Measurements from ENCODE around the gene SRCAP.

The SRCAP gene

DNA sequence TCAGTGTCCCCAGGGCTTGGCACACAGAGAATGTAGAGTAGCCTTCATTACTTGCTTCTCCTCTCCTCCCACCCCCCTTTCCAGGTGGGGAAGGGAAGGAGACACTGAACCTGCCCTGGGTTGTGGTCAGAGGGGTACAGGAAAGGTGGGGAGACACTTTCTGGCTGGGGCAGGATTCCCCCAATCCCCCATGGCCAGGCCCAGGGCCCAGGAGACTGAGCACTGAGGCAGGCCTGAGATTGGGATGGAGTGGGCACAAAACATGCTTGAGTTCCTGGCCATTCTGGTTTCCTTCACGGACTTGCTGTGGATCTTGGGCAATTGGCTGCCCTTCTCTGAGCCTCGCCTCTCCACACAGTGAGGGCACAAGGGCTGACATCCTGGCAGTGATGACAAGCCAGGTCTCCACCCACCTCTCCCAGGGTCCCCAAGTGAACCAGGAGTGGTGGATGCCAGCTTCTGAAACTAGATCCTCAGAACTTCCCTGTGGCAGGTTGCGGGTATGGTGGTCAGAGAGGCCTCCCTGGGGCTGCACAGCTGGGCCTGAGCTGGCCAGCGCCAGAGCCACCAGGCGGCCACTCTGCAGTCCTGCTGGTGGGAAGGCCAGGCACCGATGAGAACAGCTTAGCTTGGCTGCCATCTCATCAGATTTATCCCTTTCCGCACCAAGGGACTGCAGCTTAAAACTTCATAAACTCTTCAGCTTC, 78.8 kb downstream of the SRCAP start:
- DNase-seq, result no peak

DNA sequence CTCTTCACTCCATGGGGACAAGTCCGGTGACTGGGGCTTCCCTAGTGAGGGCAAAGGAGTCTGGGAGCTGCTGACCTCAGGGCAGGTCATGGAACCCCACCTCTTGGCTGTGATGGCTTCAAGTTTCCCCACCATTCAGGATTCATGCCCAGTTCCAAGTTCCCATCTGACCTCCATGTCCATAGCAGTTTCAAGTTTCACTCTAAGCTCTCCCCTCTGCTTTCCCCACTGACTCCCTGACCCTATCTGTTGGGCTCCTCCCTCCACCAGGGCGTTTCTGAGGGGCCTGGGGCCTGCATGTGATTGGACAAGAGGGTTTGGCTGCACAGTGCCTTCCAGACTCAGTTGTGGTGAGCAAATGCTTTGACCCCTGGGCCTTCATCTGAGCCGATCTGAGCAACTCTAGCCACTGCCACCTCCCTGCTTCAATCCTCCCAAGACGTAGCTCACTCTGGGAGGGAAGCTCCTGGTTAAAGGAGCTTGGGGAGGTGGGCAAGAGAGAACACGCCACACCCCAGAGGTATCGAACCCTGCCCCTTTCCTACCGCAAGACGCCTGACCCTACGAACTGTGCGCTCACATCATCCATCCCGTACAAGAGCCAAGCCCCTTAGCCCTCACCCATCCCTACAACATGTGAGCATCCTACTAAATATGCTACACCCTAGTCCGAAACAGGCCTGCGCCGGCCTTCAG, 79.7 kb downstream of the SRCAP start:
- no peak for DNase-seq

DNA sequence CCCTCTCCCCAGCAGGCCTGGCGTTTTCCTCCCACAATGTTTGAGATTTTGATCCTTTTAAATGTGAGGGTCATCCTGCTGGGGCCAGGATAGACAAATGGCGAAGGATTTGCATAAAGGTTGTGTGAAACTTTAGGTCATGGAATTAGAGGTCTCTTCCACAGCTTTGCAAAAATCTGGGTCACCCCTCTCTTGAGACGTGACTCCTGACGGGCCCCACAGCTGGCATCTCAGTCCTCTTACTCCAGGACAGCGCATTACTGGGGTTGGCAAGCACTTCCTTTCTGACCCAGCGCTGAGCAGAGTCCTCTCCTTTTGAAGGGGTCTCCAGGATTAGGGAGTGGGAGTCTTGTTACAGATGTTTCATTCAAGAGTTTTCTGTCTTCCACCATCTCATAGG, 80.6 kb downstream of the SRCAP start:
- no peak for DNase-seq

DNA sequence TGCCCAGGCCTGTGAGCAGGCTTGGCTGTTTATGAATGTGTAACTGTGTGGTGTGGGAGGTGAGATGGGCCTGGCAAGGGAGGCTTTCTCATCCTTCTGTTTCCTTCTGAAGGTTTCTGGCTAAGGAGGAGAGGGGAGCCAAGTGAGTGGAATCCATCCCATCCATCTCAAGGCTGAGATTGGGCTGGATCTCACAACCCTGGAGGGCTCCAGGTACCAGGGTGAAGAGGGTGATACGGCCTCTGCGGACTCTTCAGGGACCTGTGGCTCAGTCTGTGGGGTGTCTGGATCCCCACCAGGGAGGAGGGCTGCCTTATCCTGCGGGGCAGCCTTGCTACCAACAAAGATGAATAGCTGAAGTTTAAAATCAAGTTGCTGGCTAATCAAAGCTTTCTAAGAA, 81.0 kb downstream of the SRCAP start:
- DNase-seq, result no peak

DNA sequence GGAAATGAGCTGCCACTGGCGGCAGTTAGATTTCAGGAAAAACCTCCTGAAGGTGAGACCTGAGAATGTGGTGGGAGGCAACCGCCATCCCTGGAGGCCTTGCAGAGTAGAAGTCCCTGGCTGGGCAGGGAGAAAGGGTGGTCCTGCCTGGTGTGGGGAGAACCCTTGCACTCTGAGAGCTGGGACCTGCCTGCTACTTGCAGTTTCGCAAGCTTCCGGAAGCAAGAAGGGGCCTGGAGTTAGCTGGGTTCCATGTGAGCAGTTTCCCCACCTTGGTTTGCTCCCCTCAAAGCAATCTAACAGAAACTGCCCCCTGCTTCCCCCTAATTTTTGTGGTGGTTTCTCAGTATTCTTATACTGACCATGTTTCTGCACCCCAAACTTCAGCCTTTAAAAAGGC, 81.6 kb downstream of the SRCAP start:
- no peak for DNase-seq

DNA sequence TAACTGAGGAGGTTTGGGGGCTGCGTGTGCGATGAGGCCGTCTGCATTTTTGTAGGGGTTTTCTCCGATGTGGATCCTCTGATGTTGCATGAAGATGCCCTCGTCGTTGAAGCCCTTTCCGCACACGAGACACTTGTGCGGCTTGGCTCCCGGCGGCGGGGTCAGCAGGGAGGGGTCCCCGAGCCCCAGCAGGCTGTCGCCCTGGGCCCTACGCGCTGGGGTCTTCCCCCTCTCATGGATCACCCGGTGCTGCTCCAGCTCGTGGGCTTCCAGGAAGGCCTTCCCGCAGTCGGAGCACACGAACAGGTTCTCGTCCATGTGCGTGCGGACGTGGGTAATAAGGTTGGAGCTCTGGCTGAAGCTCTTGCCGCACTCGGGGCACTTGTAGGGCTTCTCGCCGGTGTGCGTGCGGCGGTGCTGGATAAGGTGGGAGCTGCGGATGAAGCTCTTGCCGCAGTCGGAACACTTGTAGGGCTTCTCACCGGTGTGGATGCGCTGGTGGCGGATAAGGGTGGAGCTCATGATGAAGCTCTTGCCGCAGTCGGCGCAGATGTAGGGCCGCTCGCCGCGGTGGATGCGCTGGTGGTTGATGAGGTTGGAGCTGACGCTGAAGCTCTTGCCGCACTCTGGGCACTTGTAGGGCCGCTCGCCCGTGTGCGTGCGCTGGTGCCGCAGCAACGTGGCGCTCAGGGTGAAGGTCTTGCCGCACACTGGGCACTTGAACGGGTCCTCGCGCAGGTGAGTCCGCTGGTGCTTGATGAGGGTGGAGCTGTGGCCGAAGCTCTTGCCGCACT, 83.7 kb downstream of the SRCAP start:
- DNase-seq, result no peak

DNA sequence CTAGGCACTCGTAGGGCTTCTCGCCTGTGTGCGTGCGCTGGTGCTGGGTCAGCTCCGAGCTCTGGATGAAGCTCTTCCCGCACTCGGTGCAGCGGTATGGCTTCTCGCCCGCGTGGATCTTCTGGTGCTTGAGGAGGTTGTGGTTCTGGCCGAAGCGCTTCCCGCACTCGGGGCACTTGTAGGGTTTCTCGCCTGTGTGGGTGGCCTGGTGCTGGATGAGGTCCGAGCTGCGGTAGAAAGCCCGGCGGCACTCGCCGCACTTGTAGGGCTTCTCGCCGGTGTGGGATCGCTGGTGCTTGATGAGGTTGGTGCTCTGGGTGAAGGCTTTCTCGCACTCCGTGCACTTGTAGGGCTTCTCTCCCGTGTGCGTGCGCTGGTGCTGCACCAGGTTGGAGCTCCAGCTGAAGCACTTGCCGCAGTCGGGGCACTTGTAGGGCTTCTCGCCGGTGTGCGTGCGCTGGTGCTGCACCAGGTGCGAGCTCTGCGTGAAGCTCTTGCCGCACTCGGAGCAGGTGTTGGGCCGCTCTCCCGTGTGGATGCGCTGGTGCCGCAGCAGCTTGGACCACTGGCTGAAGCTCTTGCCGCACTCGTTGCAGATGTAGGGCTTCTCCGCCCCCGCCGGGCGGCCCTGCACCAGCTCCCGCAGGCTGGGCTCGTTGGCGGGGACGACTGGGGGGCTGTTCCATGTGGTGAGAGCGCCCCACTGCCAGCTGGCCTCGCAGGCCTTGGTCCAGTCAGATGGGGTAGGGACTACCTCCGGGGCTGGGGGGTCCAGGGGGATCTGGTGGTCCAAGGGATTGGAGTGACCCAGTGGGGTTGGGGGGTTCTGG, 84.5 kb downstream of the SRCAP start:
- no peak for DNase-seq

DNA sequence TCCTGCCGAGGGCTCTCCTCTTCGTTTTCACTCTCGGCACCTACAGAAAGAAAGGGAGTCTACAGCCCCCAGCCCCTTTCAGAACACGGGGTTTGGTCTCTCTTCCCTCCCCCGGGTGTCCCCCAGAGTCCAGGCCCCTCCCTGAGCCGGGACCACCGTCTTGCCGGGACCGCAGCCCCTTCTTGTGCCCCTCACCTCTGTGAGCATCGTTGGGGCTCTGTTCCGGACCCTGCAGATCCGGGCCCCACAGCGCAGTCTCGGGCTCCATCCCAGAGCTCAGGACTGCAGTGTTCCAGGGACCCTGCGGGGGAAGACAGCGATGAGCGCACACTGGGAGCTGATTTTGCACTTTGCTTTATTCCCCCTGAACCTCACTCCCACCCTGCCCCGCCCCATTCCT, 85.2 kb downstream of the SRCAP start:
- no peak for DNase-seq

DNA sequence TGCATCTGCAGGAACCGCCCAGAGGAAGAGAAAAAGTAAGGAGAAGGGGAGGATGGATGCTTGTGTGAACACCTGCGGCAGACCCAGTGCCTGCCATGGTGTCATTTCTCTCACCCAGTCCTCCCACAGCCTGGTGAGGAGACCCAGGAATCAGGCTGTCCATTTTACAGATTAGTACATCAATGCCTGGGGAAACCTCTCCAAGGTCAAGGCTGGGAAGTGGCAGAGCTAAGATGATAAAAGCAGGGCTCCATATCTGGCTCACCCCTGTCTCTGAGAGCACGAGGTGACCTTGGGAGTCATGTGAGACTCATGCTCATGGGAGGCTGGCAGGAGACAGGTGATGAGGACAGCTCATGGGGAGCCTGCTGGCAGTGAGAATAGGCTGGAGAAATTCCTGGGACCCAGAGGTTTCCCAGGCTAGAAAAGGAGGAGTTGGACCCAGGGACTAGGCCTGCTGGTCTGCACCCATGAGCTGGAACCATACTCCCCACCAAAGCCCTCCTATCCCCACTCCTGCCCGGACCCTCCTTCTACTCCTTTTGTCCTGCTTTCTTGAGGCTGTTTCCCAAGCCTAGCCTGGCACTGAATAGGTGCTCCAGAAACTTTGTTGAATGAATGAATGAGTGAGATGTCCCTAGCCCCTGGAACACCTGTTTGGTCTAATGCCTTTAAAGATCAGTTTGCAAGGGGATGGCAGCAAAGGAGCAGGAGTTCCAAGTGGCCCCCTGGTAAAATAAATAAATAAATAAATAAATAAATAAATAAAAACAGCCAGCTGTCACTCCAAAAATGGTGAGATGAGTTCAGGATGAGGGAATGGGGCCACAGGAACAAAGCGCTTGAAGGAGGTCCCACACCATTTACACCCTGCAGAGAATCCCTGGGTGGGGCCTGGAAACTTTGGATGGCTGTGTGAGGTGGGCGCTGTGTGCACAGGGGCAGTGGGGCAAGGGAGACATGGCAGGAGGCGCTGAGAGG, 86.4 kb downstream of the SRCAP start:
- DNase-seq, result no peak

DNA sequence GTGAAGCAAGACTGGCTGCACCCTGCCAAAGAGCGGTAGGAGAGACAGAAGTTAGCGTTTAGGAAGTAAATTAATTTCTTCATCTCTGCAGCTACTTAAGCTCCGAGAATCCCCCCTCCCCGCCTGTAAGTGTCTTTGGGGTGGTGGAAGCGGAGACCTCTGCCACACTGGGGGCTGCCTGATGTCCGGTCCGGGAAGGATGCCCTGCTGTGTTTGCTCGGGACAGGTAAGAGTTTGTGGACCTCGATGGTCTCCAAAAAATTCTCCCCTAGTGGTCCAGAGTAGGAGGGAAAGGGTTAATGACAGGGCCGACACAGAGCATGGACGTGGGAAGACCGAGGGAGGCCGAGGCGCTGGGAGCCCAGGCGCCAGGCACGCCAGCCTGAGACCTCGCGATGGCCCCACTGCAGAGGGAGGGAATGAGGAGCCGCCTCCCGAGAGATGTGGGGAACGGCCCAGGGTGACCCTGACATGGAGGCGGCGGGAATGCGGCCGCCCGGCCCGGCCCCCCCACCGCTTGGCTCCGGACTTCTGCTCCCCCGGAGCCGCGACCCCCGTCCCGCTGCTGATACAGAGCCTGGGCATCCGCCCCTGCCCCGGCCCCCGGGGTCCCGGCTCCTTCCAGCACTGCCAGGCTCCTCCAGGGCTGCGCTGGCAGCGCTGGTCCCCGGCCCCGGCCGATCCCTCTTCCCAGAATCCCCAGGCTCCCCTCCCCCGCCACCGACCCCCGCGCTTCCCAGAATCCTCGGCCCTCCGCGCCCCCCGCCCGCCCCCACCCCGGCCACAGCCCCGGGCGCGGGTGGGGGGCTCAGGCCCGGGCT, 87.4 kb downstream of the SRCAP start:
- no peak for DNase-seq

DNA sequence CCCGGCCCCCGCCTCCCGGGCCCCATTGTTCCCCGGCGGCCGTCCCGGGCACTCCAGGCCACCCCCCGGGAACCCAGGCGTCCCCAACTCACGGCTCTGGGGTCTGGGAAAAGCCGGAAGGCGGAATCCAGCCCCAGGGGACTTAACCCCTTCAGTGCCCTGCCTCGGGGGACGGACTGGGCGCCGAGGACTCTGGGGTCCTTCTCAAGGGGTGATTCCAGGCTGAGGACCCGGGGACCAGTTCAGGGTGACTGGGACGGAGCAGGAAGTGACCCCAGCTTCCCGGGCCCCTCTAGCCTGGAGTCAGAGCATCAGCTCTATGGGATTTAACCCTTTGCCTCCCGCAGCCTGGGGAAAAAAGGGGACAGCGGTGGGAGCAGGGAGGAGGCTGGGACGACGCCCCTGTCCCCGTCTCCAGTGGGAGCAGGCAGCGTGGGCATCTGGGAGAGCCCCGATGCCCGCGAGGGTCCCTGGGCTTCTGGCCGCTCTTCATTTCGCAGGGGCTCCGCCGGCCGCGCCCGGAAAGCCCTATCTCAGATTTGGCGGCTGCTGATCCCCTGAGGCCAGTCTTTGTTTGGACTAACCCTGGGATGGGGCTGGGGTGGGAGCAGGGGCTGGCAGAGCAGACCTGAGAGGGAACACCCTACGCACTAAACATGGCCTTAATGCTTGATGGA, 88.1 kb downstream of the SRCAP start, which contains the start of gene ZNF629:
Gene ZNF629 (minus strand): TSS at position 270 of the 677 bp plus-strand sequence. CDS start 2,723 bp downstream, outside the sequence.
- DNase-seq, result peak in 1 of 2 experiments; percentile 31

DNA sequence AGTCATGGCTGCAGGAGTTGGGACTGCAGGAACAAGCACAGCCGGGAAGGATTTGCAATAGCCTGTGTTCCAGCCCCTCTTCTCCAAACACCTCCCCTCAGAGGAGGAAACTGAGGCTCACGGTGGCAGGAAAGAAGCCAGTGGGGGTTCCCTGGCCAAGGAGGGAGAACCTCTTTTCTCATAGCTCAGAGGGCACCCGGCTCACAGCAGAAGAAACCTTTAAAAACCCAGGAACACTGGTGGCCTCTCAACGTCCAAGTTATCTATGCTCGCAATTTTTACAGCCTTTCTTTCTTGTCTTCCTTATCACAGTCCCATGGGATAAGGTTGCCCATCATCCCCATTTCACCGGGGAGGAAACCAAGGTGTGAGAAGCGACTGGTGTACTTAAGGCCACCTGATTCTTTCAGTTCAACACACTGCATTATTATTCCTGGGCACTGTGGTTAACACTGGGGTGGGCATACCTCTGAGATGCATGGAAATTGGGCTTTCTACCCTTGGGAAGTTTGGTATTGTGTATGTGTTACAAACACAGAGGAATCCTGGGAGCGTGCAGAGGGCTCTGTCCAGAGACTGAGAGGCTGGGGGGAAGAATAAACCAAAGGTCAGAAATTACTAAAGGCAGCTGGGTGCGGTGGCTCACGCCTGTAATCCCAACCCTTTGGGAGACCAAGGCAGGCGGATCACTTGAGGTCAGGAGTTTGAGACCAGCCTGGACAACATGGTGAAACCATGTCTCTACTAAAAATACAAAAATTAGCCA, 88.8 kb downstream of the SRCAP start:
- DNase-seq, result no peak

Measured in cerebellar nuclear complex (tissue), 1 donor.